GM19463 (cell line): ENCODE measurements around the gene CTNND2.
"Not testable (repeated sequence)": the region's sequence is repeated elsewhere in the genome, so short reads cannot be mapped to it uniquely, and the experiment has no call there.

Source experiments
- ATAC-seq: cut with Tn5 transposase; IDR thresholded peaks from one replicate; pipeline ENCODE4 v1.9.1; 2021; ENCODE audit warnings: mild to moderate bottlenecking, moderate library complexity; ENCODE audit not compliant: unreplicated experiment

Gene CTNND2

DNA sequence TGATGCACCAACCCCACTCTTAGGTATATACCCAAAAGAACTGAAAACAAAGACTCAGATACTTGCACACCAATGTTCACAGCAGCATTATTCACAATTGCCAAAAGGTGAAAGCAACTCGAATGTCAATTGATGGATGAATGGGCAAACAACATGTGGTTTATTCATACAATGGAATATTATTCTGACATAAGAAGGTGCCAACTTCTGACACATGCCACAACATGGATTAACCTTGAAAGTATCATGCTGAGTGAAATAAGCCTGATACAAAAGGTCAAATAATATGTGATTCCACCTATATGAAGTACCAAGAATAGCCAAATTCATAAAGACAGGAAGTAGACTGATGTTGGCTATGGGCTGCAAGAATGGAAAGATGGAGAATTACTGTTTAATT, 35.0 kb downstream of the CTNND2 start:
- ATAC-seq = no peak

DNA sequence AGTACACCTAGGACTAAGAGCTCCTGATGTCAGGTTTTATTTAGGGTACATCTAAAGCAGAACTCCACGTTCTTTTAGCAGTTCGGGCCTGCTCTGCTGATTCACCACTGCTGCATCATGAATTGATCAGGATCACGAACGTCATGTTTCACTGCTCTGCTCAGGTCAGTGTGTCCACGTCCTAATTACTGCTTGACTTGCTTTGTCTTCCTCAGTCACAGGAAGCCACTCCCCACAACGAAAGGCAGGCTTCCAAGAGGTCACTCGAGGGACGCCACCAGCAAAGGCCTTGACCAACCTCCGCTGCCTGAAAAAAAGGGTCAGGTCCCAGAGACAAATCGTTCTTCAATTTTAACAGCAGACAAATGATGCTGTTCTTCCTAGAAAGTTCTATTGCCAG, 40.3 kb downstream of the CTNND2 start:
- ATAC-seq = no peak

DNA sequence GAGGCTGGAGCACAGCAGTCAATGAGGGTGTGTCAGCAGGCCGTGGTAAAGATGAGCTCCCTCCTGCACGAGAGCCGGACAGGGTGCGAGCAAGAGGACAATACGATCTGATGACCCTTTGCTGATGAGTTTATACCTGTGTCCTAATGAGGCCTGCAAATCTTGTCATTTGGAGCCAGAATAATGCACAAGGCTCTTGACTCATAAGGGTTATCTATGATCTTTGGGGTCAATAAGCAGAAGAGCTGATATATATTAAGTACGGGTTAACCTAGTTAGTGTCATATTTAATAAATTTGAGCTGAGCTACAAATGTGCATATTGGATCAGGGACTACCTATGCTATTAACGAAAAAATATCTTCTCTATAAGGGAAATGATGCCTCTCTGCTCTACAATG, 46.9 kb downstream of the CTNND2 start:
- ATAC-seq = no peak

DNA sequence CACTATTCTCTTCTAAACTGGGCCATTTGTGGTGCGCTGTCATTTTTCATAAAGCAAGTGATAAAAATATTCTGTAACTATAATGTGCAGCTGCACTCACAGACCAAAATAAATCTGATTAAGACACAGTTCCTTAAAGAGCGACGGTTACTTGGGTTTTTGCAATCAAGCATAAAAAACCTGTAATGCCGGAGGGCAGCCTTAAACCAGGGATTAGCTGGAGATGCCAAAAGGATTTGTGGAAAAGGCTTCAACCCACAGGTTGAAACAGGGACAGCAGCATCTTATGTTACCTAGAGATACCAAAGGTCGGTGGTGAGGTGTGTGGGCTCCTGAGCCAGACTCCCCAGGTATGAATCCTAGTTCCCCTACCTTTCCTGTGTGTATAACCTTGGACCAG, 49.3 kb downstream of the CTNND2 start:
- no peak for ATAC-seq

DNA sequence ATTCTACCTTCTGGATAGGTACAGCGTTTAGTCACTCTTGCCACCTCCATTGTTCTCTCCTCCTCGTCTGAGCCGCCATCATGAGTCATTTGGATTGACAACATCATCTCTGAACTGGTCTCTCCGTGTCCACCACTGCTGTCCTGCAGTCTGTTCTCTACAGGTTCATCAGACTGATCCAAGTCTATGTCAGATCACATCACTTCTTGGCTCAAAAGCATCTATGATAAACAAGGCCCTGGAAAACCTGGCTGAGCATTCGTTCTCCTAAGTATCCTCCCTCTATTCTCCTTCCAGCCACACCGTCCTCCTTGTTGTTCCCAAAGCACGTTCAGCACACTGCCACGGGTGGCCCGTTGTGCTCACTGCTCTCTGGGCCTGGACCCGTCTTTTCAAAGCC, 50.5 kb downstream of the CTNND2 start:
- no peak for ATAC-seq

DNA sequence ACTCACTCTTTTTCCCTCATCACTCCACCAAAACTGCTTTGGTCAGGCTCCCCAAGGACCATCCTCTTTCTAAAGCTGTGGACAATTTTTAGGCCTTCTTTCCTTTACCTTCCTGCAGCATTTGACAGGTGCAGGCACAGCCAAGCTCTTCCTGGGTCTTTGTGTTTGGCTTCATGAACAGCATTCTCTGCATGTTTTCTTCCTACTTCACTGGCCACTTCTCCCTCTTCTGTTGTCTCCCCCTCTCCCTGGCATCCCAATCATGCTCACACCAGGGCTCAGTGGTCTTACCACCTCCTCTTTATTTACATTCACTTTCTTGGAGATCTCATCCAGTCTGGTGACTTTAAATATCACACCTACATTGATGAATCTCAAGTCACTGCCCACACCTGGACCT, 51.1 kb downstream of the CTNND2 start:
- ATAC-seq = no peak

DNA sequence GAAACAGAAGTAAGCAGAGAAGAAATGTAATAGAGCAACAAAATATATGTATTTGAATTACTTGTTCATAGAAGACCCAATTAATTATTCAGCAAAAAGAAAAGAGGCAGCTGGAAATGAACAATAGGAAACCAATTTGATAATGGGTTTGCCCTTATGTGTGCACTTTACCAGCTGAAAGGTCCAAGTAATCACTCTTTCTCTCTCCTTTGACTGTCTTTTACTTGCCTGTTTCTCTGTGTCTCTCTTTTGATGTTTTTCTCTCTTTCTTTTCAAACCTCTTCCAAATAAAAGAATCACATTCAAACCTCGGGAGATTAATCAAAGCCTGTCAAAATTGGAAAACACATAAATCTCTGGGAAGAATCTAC, 51.5 kb downstream of the CTNND2 start:
- ATAC-seq = no peak

DNA sequence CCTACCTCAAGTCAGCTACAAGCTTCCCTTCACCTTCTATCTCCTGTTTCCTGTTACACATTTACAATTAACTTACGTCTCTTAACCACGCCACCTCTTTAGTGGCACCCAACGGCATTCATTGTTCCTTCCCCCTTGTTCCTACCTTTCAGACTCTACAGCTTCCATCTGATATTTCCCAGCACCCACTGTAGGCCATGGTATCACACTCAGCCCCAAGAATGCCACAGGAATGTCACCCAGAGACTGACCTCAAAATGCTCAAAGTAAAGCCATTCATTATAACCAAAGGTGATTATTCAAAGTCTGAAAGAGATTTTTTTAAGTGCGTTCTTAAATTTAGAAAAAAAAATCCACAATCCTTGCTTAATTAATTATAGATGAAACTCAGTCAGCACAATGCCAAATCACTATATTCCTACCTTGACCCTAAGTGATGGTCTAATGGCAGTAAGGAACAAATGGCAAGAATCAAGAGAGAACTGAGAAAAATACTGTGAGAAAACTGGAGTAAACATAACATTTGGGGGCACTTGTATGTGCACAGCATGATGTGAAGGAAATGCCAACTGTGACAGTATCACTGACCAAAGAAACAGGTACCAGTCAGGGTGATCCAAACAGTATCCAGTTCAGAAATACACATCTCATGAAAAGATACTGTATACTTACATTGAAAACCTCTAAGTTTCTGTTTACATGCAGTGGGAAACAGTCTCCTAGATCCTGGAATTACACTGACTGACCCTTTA, 52.1 kb downstream of the CTNND2 start:
- no peak for ATAC-seq

DNA sequence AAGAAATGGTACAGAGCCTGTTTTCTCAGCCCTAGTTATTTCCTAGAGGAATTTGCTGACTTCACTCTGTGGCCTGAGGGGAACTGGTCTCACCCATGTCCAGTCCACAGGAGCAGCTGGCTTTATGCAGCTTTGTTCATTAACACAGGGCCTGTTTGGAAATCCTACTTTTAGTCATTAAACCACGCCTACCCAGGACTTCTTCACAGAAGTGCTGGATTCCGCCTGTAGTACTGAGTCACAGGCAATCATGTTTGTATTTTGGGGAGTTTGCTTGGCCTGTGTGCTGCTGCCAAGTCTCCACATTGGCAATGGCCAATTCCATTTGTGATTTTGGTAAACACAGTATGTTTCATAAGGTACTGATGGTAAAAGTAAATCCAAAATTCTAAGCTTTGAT, 52.8 kb downstream of the CTNND2 start:
- ATAC-seq = no peak

DNA sequence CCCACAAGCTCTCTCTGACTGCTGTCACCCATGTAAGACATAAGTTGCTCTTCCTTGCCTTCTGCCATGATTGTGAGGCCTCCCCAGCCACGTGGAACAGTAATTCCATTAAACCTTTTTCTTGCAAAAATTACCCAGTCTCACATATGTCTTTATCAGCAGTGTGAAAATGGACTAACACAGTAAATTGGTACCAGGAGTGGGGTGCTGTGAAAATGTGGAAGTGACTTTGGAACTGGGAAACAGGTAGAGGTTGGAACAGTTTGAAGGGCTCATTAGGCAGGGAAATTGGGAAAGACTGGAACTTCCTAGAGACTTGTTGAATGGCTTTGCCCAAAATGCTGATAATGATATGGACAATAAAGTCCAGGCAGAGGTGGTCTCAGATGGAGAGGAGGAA, 75.7 kb downstream of the CTNND2 start:
- ATAC-seq = not testable (repeated sequence)

DNA sequence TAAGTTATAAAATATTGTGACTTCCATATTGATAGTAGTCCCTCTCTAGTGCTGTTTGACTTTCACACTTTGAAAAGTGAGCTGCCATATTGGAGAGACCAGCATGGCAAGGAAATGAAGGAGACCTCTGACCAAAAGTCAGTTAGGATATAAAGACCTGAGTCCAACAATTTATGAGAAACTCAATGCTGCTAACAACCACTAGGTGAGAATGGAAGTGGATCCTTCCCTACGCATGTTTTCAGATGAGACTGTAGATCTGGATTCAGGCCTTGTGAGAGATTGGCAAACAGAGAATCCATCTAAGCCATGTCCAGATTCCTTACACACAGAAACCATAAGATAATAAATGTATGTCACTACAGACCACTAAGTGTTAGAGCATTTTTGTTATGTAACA, 81.6 kb downstream of the CTNND2 start:
- no peak for ATAC-seq

DNA sequence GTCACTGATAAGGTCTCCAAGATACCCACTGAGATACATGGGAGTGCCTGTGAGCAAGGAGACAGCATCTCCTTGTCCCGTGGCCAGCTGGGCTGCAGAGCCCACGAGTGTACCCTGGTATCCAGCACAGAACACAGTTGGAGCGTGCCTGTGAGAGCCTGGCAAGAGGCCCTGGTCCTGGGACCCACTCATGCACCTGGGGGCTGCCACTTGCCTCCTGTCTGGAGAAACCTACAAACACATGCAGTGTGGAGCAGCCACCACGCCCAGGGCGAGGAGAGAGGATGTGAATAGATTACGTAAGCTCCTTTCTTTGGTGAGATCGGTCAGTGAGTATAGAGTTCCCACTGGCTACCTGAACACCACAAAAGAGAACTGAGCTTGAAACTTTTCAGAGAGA, 88.3 kb downstream of the CTNND2 start:
- ATAC-seq = no peak

DNA sequence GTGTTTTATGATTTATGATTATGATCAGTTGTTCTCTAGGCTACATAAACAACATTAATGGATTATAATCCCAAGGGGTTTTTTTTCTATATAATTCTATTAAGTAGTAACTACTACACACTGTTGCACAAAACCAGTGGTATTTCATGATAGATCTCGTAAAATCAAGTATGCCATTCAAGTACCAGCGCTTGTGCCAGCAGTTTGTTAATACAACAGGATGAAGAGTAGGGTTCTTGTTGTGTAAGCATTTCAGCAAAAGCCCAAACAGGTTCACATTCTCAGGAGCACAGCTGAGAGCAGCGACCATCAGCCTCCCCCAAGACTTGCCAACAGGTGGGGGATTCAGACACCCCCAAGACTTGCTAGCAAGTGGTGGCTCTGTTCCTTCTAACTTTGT, 88.8 kb downstream of the CTNND2 start:
- no peak for ATAC-seq

DNA sequence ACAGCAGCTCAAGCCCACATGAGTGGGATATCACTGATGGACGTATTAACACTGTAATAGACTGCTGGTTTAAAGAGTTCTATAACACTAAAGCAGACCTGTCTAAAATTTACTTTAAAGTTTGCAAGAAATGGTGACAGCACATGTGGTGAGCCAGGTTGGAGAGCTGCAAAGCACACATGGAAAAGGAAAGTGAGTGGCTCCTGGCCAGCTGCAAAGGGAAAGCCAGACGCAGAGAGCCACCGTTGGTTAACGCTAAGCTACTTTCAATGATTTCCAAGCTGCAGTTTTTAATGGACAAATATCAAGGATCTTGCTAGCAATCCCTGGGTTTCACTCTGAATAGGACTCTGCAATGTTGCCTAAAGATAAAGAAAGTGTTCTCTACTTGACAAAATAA, 89.9 kb downstream of the CTNND2 start:
- no peak for ATAC-seq

DNA sequence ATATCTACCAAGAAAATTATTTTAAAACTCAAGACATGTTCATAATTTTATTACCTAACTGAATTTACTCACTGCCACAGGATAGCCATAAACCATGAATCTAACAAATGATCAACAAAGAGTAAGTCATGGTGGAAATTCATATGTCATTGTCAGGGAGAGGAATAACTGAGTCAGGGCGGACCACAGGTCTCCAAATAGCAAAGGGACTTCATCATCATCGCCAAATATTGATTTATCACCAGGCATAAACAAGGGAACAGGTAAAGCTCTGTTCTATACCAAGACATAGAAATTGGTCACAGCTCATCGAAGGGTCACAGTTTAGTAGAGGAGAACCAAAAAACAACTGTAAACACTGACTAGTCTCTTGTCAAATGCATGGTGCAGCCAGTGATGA, 94.8 kb downstream of the CTNND2 start:
- ATAC-seq = no peak

DNA sequence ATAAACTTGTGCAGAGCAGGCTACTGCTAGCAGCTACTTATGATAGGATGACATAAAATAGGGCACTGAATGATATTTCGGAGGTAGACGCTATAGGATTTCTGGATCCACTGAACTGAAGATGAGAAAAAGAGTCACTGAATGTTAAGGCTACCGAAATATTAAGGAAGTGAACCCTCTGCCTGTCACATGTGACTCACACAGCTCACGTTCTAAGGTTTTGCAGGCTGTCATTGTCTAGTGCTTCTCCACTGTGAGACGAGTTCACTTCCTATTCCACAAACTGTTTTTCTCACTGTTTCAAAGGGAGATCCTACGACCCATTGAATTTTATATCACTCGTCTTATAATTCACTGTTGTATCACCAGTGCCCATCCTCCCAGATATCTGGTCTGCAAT, 100.8 kb downstream of the CTNND2 start:
- ATAC-seq = no peak

DNA sequence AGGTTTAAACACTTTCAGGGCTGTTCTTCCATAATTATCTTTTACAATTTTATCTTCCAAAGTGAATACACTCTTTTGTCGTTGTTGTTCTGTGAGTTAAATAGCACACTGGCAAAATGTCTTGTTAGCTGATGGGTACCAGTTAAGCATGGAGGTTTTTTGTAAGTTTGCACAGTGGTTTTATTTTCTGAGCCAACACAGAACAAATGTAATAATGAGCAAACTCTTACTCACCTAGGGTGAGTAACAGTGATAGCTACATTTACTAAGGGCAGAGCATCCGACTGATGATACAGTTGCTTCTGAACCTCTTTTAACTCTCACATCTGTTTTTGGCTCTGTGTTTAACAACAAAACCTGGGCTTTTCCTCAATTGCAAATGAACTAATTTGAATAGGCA, 103.2 kb downstream of the CTNND2 start:
- ATAC-seq = no peak

DNA sequence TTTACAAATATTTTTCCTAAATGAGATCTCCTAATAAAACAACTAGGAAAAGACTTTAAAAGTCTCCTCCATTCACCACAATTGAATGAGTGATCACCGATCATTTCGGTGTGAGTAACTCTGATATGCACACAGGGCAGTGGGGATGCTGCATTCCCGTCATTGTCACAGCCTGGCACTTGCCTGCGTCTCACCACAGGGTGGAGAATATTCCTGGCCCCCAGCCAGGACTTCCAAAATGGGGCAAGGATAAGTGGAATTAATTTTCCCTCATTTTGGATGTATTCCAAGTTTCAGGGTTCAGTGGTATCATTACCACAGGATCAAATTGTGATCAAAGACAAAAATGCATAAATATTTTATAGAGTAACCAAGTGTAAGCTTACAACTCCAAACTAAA, 107.1 kb downstream of the CTNND2 start:
- ATAC-seq = no peak

DNA sequence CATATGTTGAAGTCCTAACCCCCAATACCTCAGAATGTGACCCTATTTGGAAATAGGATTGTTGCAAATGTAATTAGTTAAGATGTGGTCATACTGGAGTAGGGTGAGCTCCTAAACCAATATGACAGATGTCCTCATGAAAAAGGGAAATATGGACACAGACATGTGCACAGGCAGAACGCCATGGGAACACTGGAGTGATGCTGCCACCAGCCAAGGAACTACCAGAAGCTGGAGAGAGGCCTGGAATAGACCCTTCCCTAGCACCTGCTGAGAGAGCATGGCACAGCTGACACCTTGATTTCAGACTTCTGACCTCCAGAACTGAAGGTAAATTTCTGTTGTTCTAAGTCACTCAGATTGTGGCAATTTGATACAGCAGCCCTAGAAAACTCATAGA, 110.8 kb downstream of the CTNND2 start:
- ATAC-seq = no peak

DNA sequence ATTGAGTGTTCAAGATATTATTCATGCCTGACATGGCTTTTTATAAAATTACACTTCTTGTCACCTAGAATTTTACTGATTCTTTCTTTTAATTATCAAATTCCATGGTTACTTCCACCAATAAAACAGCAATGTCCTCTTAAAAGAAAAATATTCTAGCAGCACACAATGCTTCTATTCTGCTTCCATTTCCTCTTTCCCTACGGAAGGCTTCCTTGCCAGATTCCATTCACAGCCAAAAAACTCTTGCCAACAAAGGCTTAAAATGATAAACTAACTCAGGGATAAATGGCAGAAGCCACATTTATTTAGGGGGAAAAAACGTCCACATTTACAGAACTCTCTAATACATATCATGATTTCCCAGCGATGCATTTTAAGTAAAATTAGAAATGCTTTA, 111.6 kb downstream of the CTNND2 start:
- ATAC-seq = no peak

DNA sequence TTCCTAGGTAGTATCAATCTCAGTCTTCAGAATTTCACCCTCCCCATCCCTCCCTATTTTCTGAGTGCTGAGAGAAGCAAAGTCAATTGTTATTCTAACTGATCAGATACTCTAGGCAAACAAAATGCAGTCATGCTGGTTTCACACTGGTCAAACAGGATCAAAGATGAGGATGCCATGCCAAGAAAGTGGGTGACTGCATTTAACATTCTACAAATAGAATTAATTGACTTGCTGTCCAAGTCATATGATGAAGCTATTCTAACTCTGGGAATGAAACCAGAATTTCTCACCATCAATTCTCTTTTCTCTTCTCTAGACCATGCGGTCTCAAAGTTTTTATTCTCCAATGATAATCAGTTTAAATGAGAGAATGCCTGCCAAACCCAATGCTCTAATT, 112.5 kb downstream of the CTNND2 start:
- no peak for ATAC-seq

DNA sequence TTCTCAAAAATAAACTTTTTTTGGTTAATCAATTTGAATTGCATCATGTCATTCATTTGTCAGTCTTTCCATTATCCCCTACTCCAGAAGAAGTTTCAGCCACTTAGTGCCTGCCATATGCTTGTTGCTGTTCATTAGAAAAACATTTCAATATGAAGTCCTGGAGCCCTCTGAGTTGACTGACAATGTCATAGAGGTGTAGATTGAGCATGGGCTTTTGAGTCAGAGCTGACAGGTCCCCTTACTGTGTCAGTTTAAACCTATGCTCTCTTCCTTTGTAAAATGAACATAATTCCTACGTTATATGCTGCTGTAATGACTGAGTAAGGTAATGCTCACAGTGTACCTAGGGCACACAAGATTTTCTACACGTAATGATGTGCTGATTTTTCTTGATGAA, 114.0 kb downstream of the CTNND2 start:
- no peak for ATAC-seq

DNA sequence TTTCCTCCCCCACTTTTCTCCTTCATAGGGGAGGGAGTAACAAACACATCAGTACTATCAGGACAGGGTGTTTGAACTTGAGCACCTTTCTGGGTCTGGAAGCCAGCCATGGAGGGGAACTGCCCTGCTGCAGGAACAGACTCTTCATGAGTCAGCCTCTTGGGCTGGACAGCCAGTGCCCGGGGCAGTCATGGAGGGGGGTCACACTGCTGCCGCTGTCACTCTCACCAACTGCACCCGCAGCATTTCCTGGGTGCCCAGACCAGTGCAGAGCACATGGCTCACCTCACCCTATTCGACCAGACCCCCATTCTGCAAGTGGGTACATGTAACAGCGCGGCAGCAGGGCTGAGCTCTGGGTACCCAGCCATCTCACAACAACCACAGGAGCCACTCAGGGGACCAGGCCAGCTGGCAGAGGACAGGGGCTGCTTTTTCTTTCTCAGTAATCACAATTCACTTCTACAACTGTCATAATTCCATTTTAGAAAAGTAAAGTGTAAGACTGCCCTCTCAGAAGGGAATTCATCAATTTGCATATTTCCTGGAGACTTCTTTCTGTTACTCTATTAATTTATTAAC, 118.4 kb downstream of the CTNND2 start:
- no peak for ATAC-seq
